ENCODE results near the gene FAM3B.

DNA sequence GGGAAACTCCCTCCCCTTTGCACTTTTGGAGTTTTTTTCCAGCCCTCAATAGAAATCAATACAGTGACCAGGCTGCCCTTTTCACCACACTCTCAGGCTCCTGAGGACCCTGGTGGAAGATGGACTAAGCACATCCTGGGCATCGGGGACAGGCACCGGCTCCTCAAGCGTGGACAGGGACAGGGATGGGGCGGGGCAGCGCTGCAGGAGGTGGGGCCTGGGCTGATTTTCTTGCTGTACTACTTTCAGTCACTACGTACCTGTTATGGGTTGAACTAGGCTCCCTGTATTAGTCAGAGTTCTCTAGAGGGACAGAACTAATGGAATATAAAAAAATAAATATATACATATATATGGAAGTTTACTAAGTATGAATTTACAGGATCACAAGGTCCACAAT is 47.7 kb downstream of the FAM3B start:
- no peak for TF ChIP-seq EZH2 (IDR thresholded peaks at IDR 0.05; ENCODE audit: insufficient read depth, poor library complexity, severe bottlenecking)
- no peak for TF ChIP-seq EZH2phosphoT487 (IDR thresholded peaks at IDR 0.05; ENCODE audit: insufficient read depth, low read depth)

Measured in GM23248 (cell line).